ENCODE measurements around the gene DMRT1.
"Not testable (repeated sequence)": the region's sequence is repeated elsewhere in the genome, so short reads cannot be mapped to it uniquely, and the experiment has no call there.

The DMRT1 gene

DNA sequence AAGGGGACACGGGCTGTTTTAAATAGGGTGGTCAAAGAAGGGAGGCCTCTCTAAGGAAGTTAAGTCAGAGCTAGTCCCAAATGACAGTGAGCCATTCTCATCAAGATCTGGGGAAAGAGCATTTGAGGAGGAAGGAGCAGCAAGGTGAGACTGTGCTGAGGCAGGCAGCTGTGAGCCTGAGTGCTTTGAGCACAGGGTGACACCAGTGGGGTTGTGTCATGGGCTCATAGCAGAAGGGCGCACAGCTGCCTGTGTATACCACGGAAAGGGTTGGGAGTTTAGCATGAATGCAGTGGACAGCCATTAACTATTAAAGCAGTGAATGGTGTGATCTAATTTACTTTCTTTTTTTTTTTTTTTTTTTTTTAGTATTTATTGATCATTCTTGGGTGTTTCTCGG lies 19.2 kb downstream of the DMRT1 start:
- TF ChIP-seq CTCF (IDR thresholded peaks at IDR 0.05; ENCODE audit: low read depth, low read length): no peak
- no peak for DNase-seq (ENCODE audit: extremely low read depth, low read depth)

DNA sequence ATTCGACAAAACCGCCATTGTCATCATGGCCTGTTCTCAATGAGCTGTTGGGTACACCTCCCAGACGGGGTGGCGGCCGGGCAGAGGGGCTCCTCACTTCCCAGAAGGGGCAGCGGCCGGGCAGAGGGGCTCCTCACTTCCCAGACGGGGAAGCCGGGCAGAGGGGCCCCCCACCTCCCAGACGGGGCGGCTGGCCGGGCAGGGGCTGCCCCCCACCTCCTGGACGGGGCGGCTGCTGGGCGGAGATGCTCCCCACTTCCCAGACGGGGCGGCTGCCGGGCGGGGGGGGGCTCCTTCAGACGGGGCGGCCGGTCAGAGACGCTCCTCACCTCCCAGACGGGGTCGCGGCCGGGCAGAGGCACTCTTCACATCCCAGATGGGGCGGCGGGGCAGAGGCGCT lies 20.0 kb downstream of the DMRT1 start:
- DNase-seq (ENCODE audit: extremely low read depth, low read depth): not testable (repeated sequence)

GRCh38 chr9:875119-875962 lies 33.8 kb downstream of the DMRT1 start:
- no peak for DNase-seq (ENCODE audit: extremely low read depth, low read depth)
- TF ChIP-seq CTCF (IDR thresholded peaks at IDR 0.05; ENCODE audit: low read depth, low read length): no peak

DNA sequence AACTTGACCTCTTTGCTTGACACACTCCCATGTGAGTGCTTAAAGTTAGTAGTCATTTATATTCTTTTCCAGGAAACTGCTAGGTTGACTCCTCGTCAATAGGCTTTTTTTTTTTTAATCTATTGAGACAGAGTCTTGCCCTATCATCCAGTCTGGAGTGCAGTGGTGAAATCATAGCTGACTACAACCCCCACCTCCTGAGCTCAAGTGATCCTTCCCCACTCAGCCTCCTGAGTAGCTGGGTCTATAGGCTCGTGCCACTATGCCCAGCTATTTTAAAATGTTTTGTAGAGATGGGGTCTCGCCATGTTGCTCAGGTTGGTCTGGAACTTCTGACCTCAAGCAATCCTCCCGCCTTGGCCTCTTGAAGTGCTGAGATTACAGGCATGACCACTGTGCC lies 34.9 kb downstream of the DMRT1 start:
- no peak for TF ChIP-seq CTCF (IDR thresholded peaks at IDR 0.05; ENCODE audit: low read depth, low read length)
- DNase-seq (ENCODE audit: extremely low read depth, low read depth): no peak

- no peak for TF ChIP-seq CTCF (IDR thresholded peaks at IDR 0.05; ENCODE audit: low read depth, low read length)
- DNase-seq (ENCODE audit: extremely low read depth, low read depth): no peak
Measured at GRCh38 chr9:878239-878638, 36.7 kb downstream of the DMRT1 start.

- DNase-seq (ENCODE audit: extremely low read depth, low read depth): no peak
- TF ChIP-seq CTCF (IDR thresholded peaks at IDR 0.05; ENCODE audit: low read depth, low read length): no peak
Measured at GRCh38 chr9:880725-881124, 39.2 kb downstream of the DMRT1 start.

DNA sequence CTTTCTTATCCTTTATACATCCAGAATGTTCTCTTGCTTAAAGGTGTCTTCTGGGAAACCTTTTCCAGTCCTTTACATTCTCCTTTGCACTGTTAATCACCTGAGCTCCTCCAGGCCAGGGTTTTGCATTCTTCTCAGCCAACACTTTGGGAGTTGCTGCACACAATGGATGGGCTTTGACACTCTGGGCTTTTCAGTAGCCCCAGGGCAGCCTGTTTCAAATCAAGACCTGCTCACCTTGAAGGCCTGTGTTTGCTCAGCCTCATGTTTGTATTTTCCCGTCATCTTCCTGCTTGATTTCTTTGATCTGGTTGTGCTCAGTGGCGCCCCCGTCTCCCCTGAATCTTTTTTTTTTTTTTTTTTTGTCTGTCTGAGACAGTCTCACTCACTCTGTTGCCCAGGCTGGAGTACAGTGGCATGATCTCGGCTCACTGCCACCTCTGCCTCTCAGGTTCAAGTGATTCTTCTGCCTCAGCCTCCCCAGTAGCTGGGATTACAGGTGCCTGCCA lies 41.0 kb downstream of the DMRT1 start:
- DNase-seq (ENCODE audit: extremely low read depth, low read depth): no peak
- TF ChIP-seq CTCF (IDR thresholded peaks at IDR 0.05; ENCODE audit: low read depth, low read length): no peak

GRCh38 chr9:883011-883410 lies 41.5 kb downstream of the DMRT1 start:
- no peak for TF ChIP-seq CTCF (IDR thresholded peaks at IDR 0.05; ENCODE audit: low read depth, low read length)
- DNase-seq (ENCODE audit: extremely low read depth, low read depth): no peak
